ENCODE results near the gene RNASE4. TPM values are rescaled to one million over a fixed set of nuclear protein-coding genes. Genes with fewer than 3 reads are reported as not detected.

Gene RNASE4
- total and polyA plus RNA-seq, 7 donors, result 11.4 to 138 (median 46.3) TPM

DNA sequence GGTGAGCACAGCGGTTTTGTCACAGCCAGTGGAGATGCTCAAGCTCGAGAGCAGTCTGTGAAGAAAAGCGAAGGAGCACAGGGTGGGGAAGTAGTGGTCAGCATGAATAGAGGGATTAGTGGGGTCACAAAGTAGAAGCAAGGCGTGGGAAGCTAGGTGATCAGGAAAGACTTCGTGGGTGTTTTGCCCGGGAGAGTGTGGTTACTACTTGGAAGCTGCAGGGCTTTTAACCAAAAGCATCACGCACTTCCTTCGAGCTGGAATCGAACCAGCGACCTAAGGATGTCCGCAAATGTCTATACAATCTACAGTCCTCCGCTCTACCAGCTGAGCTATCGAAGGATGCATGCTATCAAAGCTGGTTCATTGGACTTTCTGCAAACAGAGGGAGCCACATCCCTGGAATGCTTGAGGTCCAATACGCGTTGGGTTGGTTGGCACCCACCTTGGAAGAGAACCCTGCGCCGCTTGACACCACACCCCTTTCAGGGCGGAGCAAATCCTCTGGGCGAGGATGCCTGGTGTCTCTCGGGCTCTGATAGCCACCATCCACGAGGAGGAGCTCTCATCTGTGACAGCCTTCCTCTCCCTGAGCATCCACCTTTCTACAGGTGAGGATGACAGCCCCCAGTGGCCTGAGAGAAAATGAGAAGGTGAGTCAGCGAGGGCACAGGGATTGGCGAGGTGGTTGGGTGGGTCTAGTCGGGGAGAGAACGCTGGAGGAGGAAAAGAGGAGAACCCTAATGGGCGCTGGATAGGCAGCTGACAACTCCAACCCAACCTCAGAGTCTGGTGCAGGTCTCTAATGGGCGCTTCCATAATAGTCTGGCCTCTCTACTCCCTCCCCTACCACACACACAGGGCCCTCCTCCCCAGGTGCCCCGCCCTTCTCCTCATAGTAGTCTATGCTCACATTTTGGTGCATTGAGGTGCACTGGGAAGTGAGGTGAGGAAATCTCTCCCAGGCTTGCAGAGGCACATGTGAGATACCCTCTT lies 26.8 kb upstream of the RNASE4 start:
- Histone ChIP-seq H3K4me1 (peaks cover 0 to 8% (median 0%) of the 10 kb centered on the region in 4 donors), H3K27me3 (peaks cover 9 to 96% (median 69%) of the 10 kb centered on the region in 3 donors), H3K4me3 (no peak overlapping the region), H3K9me3 (no peaks in the 10 kb centered on the region), H3K36me3 (no peaks in the 10 kb centered on the region), H3K27ac (no peak overlapping the region)
- intact Hi-C loops (cut with DNase I), result no loop called here
- TF ChIP-seq POLR2AphosphoS5 (IDR thresholded peaks at IDR 0.05), result no peak
- TF ChIP-seq POLR2A (IDR thresholded peaks at IDR 0.05), result no peak
- no peak for TF ChIP-seq EP300 (IDR thresholded peaks at IDR 0.05)
- no peak for TF ChIP-seq CTCF (IDR thresholded peaks at IDR 0.05)
- 33 to 66% methylated on average over 28 of the region's 28 CpGs for WGBS, 2 donors
- no peak for DNase-seq

DNA sequence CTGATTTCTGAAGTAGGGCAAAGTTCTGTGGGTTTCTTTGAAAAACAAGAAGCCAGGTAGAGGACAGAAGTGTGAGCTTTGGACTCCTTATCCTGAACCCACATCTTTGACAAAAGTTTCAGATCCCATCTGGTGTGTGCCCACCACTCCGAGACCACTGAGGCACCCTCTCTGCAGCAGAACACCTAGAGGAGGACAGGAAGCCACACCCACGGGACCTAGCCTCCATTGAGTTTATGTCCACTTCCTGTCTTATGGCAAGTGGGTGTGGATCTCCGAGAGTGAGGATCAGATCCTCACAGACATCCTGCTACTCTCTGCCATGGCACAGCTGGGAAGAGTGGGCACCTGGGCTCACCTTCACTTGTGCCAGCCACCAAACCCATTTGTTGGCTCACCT lies 26.1 kb upstream of the RNASE4 start:
- Histone ChIP-seq H3K27me3 (peaks cover 10 to 96% (median 68%) of the 10 kb centered on the region in 3 donors), H3K36me3 (no peaks in the 10 kb centered on the region), H3K9me3 (no peaks in the 10 kb centered on the region), H3K27ac (no peak overlapping the region), H3K4me3 (no peak overlapping the region), H3K4me1 (peaks cover 0 to 7% (median 3%) of the 10 kb centered on the region in 4 donors)
- intact Hi-C loops (cut with DNase I), result no loop called here
- no peak for TF ChIP-seq POLR2AphosphoS5 (IDR thresholded peaks at IDR 0.05)
- TF ChIP-seq EP300 (IDR thresholded peaks at IDR 0.05), result no peak
- TF ChIP-seq POLR2A (IDR thresholded peaks at IDR 0.05), result no peak
- no peak for TF ChIP-seq CTCF (IDR thresholded peaks at IDR 0.05)
- WGBS, 2 donors, result 63 to 70% methylated on average over 3 of the region's 3 CpGs
- DNase-seq, result no peak

DNA sequence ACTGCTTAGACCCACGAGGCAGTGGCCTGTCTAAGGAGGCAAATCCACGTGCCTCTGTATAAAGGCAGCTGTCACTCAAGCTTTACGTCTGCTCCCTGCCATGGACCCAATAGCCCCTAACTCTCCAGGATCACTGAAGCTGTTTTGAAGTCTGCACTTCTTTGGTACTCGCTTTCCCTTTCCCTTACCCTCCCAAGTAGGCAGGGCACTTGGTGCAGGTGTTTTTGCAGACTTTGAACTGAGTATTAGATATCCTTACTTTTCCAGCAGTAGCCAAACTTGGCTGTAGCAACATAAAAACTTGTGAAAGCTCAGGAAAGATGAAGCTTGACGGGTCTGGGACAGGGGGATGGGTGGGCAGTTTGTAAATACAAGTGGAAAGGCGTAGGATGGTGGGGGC lies 25.0 kb upstream of the RNASE4 start:
- WGBS, 2 donors, result 28 to 65% methylated on average over 6 of the region's 6 CpGs
- Histone ChIP-seq H3K4me1 (peaks cover 0 to 12% (median 8%) of the 10 kb centered on the region in 4 donors), H3K27ac (no peak overlapping the region), H3K27me3 (peaks cover 5 to 96% (median 64%) of the 10 kb centered on the region in 3 donors), H3K4me3 (no peak overlapping the region), H3K36me3 (no peaks in the 10 kb centered on the region), H3K9me3 (no peaks in the 10 kb centered on the region)
- no peak for DNase-seq
- intact Hi-C loops (cut with DNase I), result no loop called here
- TF ChIP-seq POLR2AphosphoS5 (IDR thresholded peaks at IDR 0.05), result no peak
- no peak for TF ChIP-seq EP300 (IDR thresholded peaks at IDR 0.05)
- TF ChIP-seq CTCF (IDR thresholded peaks at IDR 0.05), result no peak
- TF ChIP-seq POLR2A (IDR thresholded peaks at IDR 0.05), result no peak

DNA sequence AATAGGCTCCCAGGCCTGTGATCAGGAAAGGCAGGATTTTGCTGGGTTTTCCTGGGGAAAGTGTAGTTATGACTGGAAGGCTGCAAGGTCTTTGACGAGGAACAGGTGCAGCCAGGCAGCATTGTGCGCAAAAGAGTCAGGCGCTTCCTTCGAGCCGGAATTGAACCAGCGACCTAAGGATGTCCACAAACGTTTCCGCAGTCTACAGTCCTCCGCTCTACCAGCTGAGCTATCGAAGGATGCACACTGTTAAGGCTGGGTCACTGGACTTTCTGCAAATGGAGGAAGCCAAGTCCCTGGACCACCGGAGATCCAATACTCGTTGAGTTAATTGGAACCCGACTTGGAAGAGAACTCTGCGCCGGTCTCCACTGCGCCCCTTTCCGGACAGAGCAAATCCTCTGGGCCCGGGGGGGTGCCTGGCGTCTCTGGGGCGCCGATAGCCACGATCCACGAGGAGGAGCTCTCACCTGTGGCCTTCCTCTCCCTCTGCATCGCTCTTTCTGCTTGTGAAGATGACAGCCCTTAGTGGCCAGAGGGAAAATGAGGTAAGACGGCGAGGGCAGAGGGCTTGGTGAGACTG lies 24.5 kb upstream of the RNASE4 start:
- Histone ChIP-seq H3K9me3 (no peaks in the 10 kb centered on the region), H3K27me3 (peaks cover 5 to 98% (median 65%) of the 10 kb centered on the region in 3 donors), H3K27ac (no peak overlapping the region), H3K4me1 (peaks cover 0 to 12% (median 8%) of the 10 kb centered on the region in 4 donors), H3K4me3 (no peak overlapping the region), H3K36me3 (no peaks in the 10 kb centered on the region)
- WGBS, 2 donors, result 68 to 86% methylated on average over 26 of the region's 26 CpGs
- no peak for TF ChIP-seq POLR2A (IDR thresholded peaks at IDR 0.05)
- no peak for TF ChIP-seq EP300 (IDR thresholded peaks at IDR 0.05)
- TF ChIP-seq CTCF (IDR thresholded peaks at IDR 0.05), result no peak
- TF ChIP-seq POLR2AphosphoS5 (IDR thresholded peaks at IDR 0.05), result no peak
- intact Hi-C loops (cut with DNase I), result no loop called here
- DNase-seq, result no peak

All from sigmoid colon (tissue), 7 donors.